ENCODE results near the gene RRM2.

The RRM2 gene

GRCh38 chr2:10172033-10172871 lies 49.7 kb downstream of the RRM2 start:
- no peak for DNase-seq (ENCODE audit: low read depth)

- no peak for DNase-seq (ENCODE audit: low read depth)
Observed at GRCh38 chr2:10173258-10174005, 50.9 kb downstream of the RRM2 start.

GRCh38 chr2:10174173-10174572 lies 51.6 kb downstream of the RRM2 start:
- DNase-seq (ENCODE audit: low read depth), result no peak

- DNase-seq (ENCODE audit: low read depth), result no peak
Observed at GRCh38 chr2:10175441-10175840, 52.9 kb downstream of the RRM2 start.

- no peak for DNase-seq (ENCODE audit: low read depth)
Observed at GRCh38 chr2:10178751-10179150, 56.2 kb downstream of the RRM2 start.

- no peak for DNase-seq (ENCODE audit: low read depth)
Observed at GRCh38 chr2:10179422-10179821, 56.9 kb downstream of the RRM2 start.

GRCh38 chr2:10180229-10180628 lies 57.7 kb downstream of the RRM2 start:
- DNase-seq (ENCODE audit: low read depth), result no peak

Measured in GM04504 (cell line).